HG03460 (cell line): ENCODE measurements around the gene PPP1R3F.

Experiments used
- ATAC-seq: cut with Tn5 transposase; IDR thresholded peaks from one replicate; pipeline ENCODE4 v1.9.1; 2021; ENCODE audit not compliant: unreplicated experiment

PPP1R3F gene

GRCh38 chrX:49269767-49270248 lies at the start of gene PPP1R3F:
TSS of gene PPP1R3F (plus strand) at chrX:49269793. CDS start at chrX:49269870, 77 bp downstream.
- peak; percentile 14 for ATAC-seq

GRCh38 chrX:49220100-49220499 lies 49.5 kb upstream of the PPP1R3F start:
- ATAC-seq, result no peak

GRCh38 chrX:49221868-49222267 lies 47.7 kb upstream of the PPP1R3F start:
- no peak for ATAC-seq

- ATAC-seq, result no peak
Observed at GRCh38 chrX:49225858-49226257, 43.7 kb upstream of the PPP1R3F start.

- no peak for ATAC-seq
Observed at GRCh38 chrX:49226946-49227345, 42.6 kb upstream of the PPP1R3F start.

GRCh38 chrX:49227726-49228125 lies 41.9 kb upstream of the PPP1R3F start:
- ATAC-seq, result no peak

- no peak for ATAC-seq
Observed at GRCh38 chrX:49228185-49228584, 41.4 kb upstream of the PPP1R3F start.

- ATAC-seq, result peak; percentile 66
Observed at GRCh38 chrX:49230500-49231232, 38.9 kb upstream of the PPP1R3F start.

GRCh38 chrX:49231333-49232000 lies 38.1 kb upstream of the PPP1R3F start:
- ATAC-seq, result no peak

GRCh38 chrX:49232525-49232924 lies 37.1 kb upstream of the PPP1R3F start:
- no peak for ATAC-seq

GRCh38 chrX:49233176-49233575 lies 36.4 kb upstream of the PPP1R3F start, which contains the start of gene CACNA1F:
TSS of gene CACNA1F (minus strand) at chrX:49233340. CDS start at chrX:49233309, 31 bp downstream.
- no peak for ATAC-seq

GRCh38 chrX:49233887-49234555 lies 35.6 kb upstream of the PPP1R3F start:
- no peak for ATAC-seq

GRCh38 chrX:49237060-49237459 lies 32.5 kb upstream of the PPP1R3F start:
- ATAC-seq, result no peak

- no peak for ATAC-seq
Observed at GRCh38 chrX:49238735-49239134, 30.9 kb upstream of the PPP1R3F start.

GRCh38 chrX:49242545-49243066 lies 27.0 kb upstream of the PPP1R3F start:
- ATAC-seq, result no peak

- ATAC-seq, result no peak
Observed at GRCh38 chrX:49243166-49243565, 26.4 kb upstream of the PPP1R3F start.

- ATAC-seq, result no peak
Observed at GRCh38 chrX:49244207-49244606, 25.4 kb upstream of the PPP1R3F start.

GRCh38 chrX:49246541-49246940 lies 23.1 kb upstream of the PPP1R3F start:
- ATAC-seq, result no peak

GRCh38 chrX:49247346-49247745 lies 22.2 kb upstream of the PPP1R3F start:
- ATAC-seq, result no peak

- no peak for ATAC-seq
Observed at GRCh38 chrX:49247916-49248811, 21.4 kb upstream of the PPP1R3F start.
